NB4 (cell line): ENCODE results near the gene UTP11.

Source experiments
- DNase-seq: peaks from one replicate; pipeline ENCODE4 v3.0.0; 2010; ENCODE audit warnings: low read depth
- H3K4me3 ChIP-seq: one replicate; pipeline ENCODE4 v1.5.1; 2011; ENCODE audit warnings: mild to moderate bottlenecking, low read depth, low read length, moderate library complexity
- MYC ChIP-seq: IDR thresholded peaks from 2 replicates; pipeline ENCODE4 v1.6.1; 2011; ENCODE audit warnings: low read depth, low read length
- POLR2A ChIP-seq: IDR thresholded peaks from 2 replicates; pipeline ENCODE4 v1.6.1; 2011; ENCODE audit warnings: mild to moderate bottlenecking; ENCODE audit not compliant: insufficient read length; ENCODE audit errors: extremely low read depth
- TF ChIP-seq, protein P1 (sequence below): IDR thresholded peaks from one replicate; pipeline ENCODE4 v1.5.1; 2012; ENCODE audit warnings: low read depth, low read length
- TF ChIP-seq, protein P2 (sequence below): IDR thresholded peaks from 2 replicates; pipeline ENCODE4 v1.6.1; 2011; ENCODE audit warnings: low read depth, low read length

UTP11 gene

DNA sequence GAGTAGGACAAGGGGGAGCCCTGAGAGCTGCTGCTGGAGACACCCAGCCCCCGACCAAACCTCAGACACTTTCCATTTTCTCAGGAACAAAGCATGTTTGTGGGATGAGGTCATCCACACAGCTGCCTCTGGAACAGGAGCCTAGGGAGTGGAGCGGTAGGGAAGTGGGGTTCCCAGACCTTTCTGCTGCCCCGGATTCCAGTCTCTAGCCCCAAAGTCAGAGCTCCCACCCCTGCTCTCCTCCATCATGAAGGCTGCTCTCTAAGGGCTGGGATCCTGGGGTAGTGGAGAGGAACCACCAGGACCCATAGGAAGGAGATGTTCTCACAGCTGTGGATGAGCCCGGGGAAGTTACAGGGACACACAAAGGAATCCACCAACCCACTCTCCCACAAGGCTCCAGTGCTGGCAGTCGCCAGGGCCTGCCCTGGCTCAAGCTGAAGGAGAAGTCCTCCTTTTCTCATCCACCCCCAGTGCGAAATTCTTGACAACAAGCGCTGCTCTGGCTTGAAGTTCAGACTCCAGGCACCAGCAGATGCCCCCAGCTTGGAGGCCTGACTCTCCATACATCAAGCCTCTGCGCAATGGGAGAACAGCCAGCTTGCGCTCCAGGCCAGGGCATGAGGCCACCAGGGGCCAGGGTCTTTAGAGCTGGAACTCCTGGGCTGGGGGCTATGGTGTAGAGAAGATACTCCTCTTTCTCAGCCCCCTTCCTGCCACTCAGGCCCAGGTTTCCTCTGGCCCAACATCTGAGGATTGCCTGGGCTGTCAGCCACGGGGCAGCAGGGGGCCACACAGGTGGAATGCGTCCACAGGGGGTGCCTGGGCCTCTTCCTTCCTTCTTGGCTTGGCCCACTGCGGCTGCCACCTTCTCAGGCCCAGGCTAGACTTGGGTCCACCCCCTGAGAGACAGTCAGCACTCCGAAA, 11.7 kb upstream of the UTP11 start:
- DNase-seq, result peak; percentile 26
- peak overlapping the region; percentile 45 for H3K4me3 ChIP-seq
- TF ChIP-seq POLR2A (no peak), MYC (0 out of 2 replicates have a peak, but pooled peaks have one; percentile 18)

DNA sequence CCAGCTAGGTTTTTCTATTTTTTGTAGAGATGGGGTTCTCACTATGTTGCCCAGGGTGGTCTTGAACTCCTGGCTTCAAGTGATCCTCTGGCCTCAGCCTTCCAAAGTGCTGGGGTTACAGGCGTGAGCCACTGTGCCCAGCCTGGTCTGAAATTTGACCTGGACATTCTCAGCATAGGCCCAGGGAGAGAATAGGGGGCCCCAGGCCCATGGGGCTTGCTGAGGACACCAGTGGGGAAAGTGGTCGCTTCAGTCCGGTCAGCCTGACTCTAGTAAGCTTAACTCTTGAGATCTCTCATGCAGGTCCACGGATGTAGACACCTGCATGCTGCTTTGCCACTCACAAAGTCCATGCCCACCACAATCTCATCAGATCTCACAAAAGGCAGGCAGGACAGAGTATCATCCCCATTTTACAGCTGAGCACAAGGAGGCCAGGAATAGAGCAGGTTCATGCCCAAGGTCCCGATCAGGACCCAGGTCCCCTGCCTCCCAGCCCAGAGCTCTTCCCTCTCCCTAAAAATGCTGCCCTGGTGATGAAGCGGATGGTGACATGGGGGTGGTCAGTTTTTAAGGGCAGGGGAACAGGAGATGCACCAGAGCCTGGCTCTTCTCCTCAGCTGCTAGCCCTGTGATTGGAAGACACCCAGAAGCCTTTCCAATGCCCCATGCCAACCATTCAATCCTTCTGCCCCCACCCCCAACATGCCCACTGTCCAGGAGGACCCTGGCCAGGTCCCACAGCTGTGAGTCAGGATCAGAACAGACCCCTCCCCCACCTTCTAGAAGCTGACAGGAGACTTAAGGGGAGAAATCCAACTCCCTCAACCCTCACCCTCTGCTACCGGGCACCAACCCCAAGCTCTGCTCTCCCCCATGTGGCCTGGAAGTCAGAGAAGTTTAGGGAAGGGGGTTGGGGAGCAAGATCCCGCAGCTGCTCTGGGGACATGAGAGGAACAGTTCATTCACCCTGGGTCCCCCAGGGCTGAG, 9.0 kb upstream of the UTP11 start:
- DNase-seq, result peak; percentile 57
- TF ChIP-seq MYC (no peak), POLR2A (no peak)
- TF ChIP-seq, protein P1, sequence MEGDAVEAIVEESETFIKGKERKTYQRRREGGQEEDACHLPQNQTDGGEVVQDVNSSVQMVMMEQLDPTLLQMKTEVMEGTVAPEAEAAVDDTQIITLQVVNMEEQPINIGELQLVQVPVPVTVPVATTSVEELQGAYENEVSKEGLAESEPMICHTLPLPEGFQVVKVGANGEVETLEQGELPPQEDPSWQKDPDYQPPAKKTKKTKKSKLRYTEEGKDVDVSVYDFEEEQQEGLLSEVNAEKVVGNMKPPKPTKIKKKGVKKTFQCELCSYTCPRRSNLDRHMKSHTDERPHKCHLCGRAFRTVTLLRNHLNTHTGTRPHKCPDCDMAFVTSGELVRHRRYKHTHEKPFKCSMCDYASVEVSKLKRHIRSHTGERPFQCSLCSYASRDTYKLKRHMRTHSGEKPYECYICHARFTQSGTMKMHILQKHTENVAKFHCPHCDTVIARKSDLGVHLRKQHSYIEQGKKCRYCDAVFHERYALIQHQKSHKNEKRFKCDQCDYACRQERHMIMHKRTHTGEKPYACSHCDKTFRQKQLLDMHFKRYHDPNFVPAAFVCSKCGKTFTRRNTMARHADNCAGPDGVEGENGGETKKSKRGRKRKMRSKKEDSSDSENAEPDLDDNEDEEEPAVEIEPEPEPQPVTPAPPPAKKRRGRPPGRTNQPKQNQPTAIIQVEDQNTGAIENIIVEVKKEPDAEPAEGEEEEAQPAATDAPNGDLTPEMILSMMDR, result no peak
- TF ChIP-seq, protein P2, sequence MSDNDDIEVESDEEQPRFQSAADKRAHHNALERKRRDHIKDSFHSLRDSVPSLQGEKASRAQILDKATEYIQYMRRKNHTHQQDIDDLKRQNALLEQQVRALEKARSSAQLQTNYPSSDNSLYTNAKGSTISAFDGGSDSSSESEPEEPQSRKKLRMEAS, result peak; percentile 22; the same call in 1 of the 2 replicates
- peak overlapping the region; percentile 92 for H3K4me3 ChIP-seq

DNA sequence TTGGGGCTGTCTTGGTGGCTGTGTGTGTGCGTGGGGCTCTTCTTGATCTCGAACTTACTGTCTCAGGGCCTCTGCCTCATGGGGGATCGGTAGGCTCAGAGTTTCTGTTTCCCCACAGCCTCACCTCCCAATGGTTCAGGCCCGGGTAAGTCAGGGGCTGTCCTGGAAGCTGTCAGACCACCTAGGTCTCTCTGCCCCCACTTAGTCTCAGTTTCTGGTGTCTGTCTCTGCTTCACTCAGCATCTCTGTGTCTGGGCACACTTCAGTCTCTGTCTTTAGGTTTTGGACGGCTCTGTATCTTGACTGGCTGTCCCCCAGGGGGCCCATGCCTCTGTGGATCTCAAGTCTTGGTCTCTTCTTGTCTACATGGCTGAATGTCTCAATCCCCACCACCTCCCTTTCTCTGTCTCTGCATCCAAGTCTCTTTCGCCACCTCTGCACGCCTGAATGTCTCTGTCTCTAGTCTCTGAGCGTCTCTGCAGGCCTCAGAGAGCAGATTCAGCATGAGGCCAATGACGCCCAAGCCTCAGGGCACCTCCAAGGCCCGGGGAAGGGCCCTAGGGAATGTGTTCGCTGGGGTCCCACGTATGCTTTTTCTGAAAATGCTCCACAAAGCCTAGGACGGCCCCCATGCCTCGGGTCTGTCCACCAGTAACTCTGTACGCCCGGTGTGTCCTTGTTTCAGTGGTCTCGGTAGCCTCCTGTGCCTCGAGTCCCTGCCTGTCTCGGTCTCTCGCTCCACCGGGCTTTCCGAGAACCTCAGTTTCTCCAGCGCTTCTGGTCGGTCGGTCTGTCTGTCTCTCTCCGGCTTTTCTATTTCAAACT, 8.0 kb upstream of the UTP11 start:
- DNase-seq, result peak; percentile 72
- peak overlapping the region; percentile 92 for H3K4me3 ChIP-seq
- TF ChIP-seq MYC (no peak), POLR2A (no peak)
- TF ChIP-seq, protein P2, result no peak
- TF ChIP-seq, protein P1, result no peak

DNA sequence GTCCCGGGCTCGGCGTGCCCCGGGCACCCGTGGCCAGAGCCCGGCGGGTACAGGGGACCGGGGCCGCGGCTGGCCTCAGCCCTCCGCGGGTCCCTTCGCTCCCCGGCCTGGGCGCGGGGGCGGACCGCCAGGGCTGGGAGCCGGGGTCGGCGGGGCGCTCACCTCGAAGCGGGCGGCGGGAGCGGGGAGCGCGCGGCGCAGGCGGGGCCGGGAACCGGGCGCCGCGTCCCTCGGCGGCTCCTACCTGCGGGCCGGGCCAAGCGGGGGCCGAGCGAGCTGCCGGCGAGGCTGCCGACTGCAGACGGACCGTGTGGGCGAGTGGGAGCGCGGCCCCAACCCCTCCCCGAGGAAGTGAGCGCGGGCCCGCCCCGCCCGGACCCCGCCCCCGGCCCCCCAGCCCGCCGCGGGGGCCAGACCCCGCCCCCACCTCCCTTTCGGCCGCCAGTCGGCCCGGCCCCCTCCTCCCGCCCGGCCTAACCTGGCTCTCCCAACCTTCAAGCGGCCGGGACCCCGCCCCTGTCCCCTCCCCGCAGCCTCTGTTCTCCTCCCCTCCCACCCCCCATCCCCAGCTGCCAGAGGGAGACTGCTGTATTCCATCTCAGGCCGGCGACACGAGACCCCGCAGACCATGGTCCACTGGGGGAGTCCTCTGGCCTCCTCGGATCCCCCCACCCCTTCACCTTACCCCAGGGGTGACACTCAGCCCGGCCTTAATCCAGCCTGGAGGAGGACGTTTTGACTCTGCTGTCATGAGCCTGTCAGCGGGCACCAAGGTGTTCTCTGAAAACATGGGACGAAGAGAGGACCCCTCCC, 7.1 kb upstream of the UTP11 start, which contains the start of gene FHL3:
Gene FHL3 (minus strand): TSS at position 320 of the 813 bp plus-strand sequence. CDS start 6,102 bp downstream, outside the sequence.
- TF ChIP-seq, protein P2, result no peak
- peak; percentile 45 for TF ChIP-seq POLR2A
- H3K4me3 ChIP-seq, result peak within 1 kb of the TSS; percentile 92
- DNase-seq, result peak; percentile 87

DNA sequence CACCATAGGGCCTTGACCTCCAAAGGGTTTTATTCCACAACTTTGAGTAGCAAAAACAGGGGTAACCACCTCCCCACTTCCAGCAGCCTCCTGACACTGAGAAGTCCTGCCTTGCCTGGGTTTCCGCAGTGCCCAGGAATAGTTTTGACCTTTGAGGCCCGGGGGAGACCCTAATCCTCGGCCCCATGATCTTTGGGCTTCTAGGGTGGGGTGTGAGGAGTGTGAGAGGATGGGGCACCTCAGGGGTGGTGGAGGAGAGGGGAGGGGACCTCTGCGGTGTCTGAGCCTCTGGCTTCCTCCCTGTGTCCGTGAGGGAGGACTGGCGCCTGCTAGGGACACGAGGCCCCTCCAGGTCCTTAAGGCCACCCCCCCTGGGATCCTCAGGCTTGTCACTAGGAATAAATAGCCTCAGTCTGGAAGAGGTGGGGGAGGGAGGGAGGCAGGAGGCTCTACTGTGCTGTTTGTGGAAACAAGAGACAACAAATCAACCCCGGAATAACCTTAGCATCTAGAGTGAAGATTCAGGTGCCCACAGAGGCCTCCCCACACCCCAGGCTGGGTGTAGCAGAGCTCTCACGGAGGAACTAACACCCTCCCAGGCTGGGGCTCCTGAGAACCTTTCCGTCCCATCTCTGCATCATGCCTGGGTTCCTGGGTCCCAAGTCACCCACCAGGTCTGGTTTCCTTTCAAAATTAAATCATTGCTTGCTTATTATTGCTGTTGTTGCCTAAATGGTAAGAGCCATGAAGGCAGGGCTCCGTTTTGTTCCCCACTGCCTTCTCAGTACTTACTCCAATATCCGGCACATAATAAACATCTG, 6.3 kb upstream of the UTP11 start:
- H3K4me3 ChIP-seq, result peak overlapping the region; percentile 34
- TF ChIP-seq MYC (no peak), POLR2A (no peak)
- TF ChIP-seq, protein P1, result no peak
- TF ChIP-seq, protein P2, result no peak
- DNase-seq, result no peak
